ENCODE measurements around the gene PPP5C.
A peak's percentile ranks its signal among the peaks of the same experiment; 100 is the strongest.

PPP5C gene

GRCh38 chr19:46349311-46349993, 2.6 kb downstream of the PPP5C start:
- Histone ChIP-seq H3K4me3 (replicated peaks; ENCODE audit: low read depth, low read length) (peak overlapping the region; percentile 36), H3K36me3 (ENCODE audit: control insufficient read depth, insufficient read depth, low read length) (peaks cover 19% of the 10 kb centered on the region), H3K27me3 (replicated peaks; ENCODE audit: control insufficient read depth, insufficient read depth, low read length) (no peaks in the 10 kb centered on the region)
- no peak for DNase-seq (ENCODE audit: extremely low read depth, insufficient read length)
- TF ChIP-seq CTCF (IDR thresholded peaks at IDR 0.05; ENCODE audit: insufficient read depth, low read length, poor library complexity, severe bottlenecking): no peak

GRCh38 chr19:46350029-46350757, 3.3 kb downstream of the PPP5C start:
- peak overlapping the region; percentile 39 for H3K4me3 ChIP-seq (replicated peaks; ENCODE audit: low read depth, low read length)
- peaks cover 26% of the 10 kb centered on the region for H3K36me3 ChIP-seq (ENCODE audit: control insufficient read depth, insufficient read depth, low read length)
- H3K27me3 ChIP-seq (replicated peaks; ENCODE audit: control insufficient read depth, insufficient read depth, low read length): no peaks in the 10 kb centered on the region
- DNase-seq (ENCODE audit: extremely low read depth, insufficient read length): peak; percentile 37
- no peak for TF ChIP-seq CTCF (IDR thresholded peaks at IDR 0.05; ENCODE audit: insufficient read depth, low read length, poor library complexity, severe bottlenecking)

- H3K4me3 ChIP-seq (replicated peaks; ENCODE audit: low read depth, low read length): peak overlapping the region; percentile 1; the same call in 1 of the 2 replicates
- DNase-seq (ENCODE audit: extremely low read depth, insufficient read length): peak; percentile 55
- TF ChIP-seq CTCF (IDR thresholded peaks at IDR 0.05; ENCODE audit: insufficient read depth, low read length, poor library complexity, severe bottlenecking): no peak
- peaks cover 26% of the 10 kb centered on the region for H3K36me3 ChIP-seq (ENCODE audit: control insufficient read depth, insufficient read depth, low read length)
- H3K27me3 ChIP-seq (replicated peaks; ENCODE audit: control insufficient read depth, insufficient read depth, low read length): no peaks in the 10 kb centered on the region
Measured at GRCh38 chr19:46350758-46351159, 3.9 kb downstream of the PPP5C start.

- DNase-seq (ENCODE audit: extremely low read depth, insufficient read length): no peak
- H3K36me3 ChIP-seq (ENCODE audit: control insufficient read depth, insufficient read depth, low read length): peaks cover 28% of the 10 kb centered on the region
- peak overlapping the region; percentile 25 for H3K4me3 ChIP-seq (replicated peaks; ENCODE audit: low read depth, low read length)
- no peak for TF ChIP-seq CTCF (IDR thresholded peaks at IDR 0.05; ENCODE audit: insufficient read depth, low read length, poor library complexity, severe bottlenecking)
- H3K27me3 ChIP-seq (replicated peaks; ENCODE audit: control insufficient read depth, insufficient read depth, low read length): no peaks in the 10 kb centered on the region
Measured at GRCh38 chr19:46351241-46352041, 4.6 kb downstream of the PPP5C start.

- Histone ChIP-seq H3K27me3 (replicated peaks; ENCODE audit: control insufficient read depth, insufficient read depth, low read length) (no peaks in the 10 kb centered on the region), H3K36me3 (ENCODE audit: control insufficient read depth, insufficient read depth, low read length) (peaks cover 29% of the 10 kb centered on the region), H3K4me3 (replicated peaks; ENCODE audit: low read depth, low read length) (no peak overlapping the region)
- DNase-seq (ENCODE audit: extremely low read depth, insufficient read length): no peak
- no peak for TF ChIP-seq CTCF (IDR thresholded peaks at IDR 0.05; ENCODE audit: insufficient read depth, low read length, poor library complexity, severe bottlenecking)
Measured at GRCh38 chr19:46353730-46354528, 7.0 kb downstream of the PPP5C start.
